Daoy (cell line): ENCODE measurements around the gene CALCR. TPM values are rescaled to one million over a fixed set of nuclear protein-coding genes. Genes with fewer than 3 reads are reported as not detected.
A peak's percentile ranks its signal among the peaks of the same experiment; 100 is the strongest.

Experiments
- DNase-seq: peaks from one replicate; pipeline ENCODE4 v3.0.0-alpha.2; 2015; ENCODE audit warnings: low read depth
- total RNA-seq: library from RNA; depleted of rRNA; stranded (reverse); fragments of >200 nt; shearing (Covaris generic); gene quantifications from 2 replicates; pipeline ENCODE4 v1.2.3, GENCODE V29; 2014

Gene CALCR
- total RNA-seq, 1 experiment from 2014 or later, result not detected

GRCh38 chr7:93448176-93448575 lies 126.3 kb downstream of the CALCR start:
- no peak for DNase-seq

GRCh38 chr7:93447509-93447908 lies 127.0 kb downstream of the CALCR start:
- DNase-seq, result no peak

GRCh38 chr7:93442478-93443224 lies 131.9 kb downstream of the CALCR start:
- peak; percentile 35 for DNase-seq

GRCh38 chr7:93435791-93436190 lies 138.7 kb downstream of the CALCR start:
- DNase-seq, result no peak

GRCh38 chr7:93432130-93432529 lies 142.4 kb downstream of the CALCR start:
- no peak for DNase-seq

GRCh38 chr7:93430917-93431588 lies 143.5 kb downstream of the CALCR start:
- no peak for DNase-seq

- DNase-seq, result no peak
Measured at GRCh38 chr7:93429563-93429962, 145.0 kb downstream of the CALCR start.

GRCh38 chr7:93427107-93427506 lies 147.4 kb downstream of the CALCR start:
- no peak for DNase-seq

- DNase-seq, result no peak
Measured at GRCh38 chr7:93426155-93426696, 148.3 kb downstream of the CALCR start.

GRCh38 chr7:93414574-93414973 lies 159.9 kb downstream of the CALCR start:
- no peak for DNase-seq

GRCh38 chr7:93409324-93409723 lies 165.2 kb downstream of the CALCR start:
- DNase-seq, result no peak

- no peak for DNase-seq
Measured at GRCh38 chr7:93407239-93407638, 167.3 kb downstream of the CALCR start.

- DNase-seq, result no peak
Measured at GRCh38 chr7:93402944-93403343, 171.6 kb downstream of the CALCR start.

- no peak for DNase-seq
Measured at GRCh38 chr7:93399642-93400041, 174.9 kb downstream of the CALCR start.

- no peak for DNase-seq
Measured at GRCh38 chr7:93392984-93393383, 181.5 kb downstream of the CALCR start.

GRCh38 chr7:93390660-93391059 lies 183.9 kb downstream of the CALCR start:
- DNase-seq, result no peak

- no peak for DNase-seq
Measured at GRCh38 chr7:93382362-93382761, 192.2 kb downstream of the CALCR start.

GRCh38 chr7:93378131-93378760 lies 196.3 kb downstream of the CALCR start:
- DNase-seq, result no peak

GRCh38 chr7:93375603-93376002 lies 198.9 kb downstream of the CALCR start:
- no peak for DNase-seq
